Measurements from ENCODE around the gene RALGPS1. TPM values are rescaled to one million over a fixed set of nuclear protein-coding genes. Genes with fewer than 3 reads are reported as not detected.

RALGPS1 gene
- total and polyA plus RNA-seq, 8 donors, result 5.8 to 12.7 (median 9.3) TPM

DNA sequence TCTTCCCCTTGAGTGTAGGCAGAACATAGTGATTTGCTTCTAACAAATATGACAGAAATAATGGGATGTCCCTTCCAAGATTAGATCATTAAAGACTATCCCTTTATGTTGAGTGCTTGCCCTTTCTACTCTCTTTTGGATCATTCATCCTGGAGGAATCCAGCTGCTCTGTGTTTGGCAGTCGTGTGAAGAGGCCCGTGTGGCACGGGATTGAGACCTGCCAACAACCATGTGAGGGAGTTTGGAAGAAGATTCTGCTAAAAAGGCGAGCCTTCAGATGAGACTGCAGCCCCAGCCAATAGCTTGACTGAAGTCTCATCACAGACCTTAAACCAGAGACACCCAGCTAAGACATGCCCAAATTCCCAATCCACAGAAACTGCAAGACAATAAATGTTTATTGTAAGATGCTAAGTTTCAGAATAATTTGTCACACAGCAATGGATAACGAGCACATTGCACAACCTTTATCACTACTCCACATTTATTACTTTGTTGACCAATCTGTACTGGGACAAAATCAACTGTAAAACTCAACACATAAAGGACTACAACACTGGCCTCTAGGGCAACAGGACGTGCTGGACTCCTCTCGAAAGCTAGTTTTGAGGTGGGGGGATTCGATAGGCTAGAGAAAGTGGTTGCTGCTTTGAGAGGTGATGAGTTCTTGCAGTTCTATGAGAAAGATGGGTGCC is 165.0 kb downstream of the RALGPS1 start:
- Histone ChIP-seq H3K27ac (no peak overlapping the region), H3K36me3 (no peaks in the 10 kb centered on the region), H3K9me3 (no peaks in the 10 kb centered on the region), H3K27me3 (no peaks in the 10 kb centered on the region), H3K4me3 (no peak overlapping the region), H3K4me1 (peaks cover 4 to 8% (median 5%) of the 10 kb centered on the region in 3 donors)
- intact Hi-C loops (cut with DNase I), result no loop called here
- ATAC-seq (no peak), DNase-seq (no peak), FAIRE-seq (no peak)
- WGBS, 2 donors, result 94 to 97% methylated on average over 8 of the region's 8 CpGs
- TF ChIP-seq, protein P1, sequence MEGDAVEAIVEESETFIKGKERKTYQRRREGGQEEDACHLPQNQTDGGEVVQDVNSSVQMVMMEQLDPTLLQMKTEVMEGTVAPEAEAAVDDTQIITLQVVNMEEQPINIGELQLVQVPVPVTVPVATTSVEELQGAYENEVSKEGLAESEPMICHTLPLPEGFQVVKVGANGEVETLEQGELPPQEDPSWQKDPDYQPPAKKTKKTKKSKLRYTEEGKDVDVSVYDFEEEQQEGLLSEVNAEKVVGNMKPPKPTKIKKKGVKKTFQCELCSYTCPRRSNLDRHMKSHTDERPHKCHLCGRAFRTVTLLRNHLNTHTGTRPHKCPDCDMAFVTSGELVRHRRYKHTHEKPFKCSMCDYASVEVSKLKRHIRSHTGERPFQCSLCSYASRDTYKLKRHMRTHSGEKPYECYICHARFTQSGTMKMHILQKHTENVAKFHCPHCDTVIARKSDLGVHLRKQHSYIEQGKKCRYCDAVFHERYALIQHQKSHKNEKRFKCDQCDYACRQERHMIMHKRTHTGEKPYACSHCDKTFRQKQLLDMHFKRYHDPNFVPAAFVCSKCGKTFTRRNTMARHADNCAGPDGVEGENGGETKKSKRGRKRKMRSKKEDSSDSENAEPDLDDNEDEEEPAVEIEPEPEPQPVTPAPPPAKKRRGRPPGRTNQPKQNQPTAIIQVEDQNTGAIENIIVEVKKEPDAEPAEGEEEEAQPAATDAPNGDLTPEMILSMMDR (IDR thresholded peaks at IDR 0.05), result no peak

DNA sequence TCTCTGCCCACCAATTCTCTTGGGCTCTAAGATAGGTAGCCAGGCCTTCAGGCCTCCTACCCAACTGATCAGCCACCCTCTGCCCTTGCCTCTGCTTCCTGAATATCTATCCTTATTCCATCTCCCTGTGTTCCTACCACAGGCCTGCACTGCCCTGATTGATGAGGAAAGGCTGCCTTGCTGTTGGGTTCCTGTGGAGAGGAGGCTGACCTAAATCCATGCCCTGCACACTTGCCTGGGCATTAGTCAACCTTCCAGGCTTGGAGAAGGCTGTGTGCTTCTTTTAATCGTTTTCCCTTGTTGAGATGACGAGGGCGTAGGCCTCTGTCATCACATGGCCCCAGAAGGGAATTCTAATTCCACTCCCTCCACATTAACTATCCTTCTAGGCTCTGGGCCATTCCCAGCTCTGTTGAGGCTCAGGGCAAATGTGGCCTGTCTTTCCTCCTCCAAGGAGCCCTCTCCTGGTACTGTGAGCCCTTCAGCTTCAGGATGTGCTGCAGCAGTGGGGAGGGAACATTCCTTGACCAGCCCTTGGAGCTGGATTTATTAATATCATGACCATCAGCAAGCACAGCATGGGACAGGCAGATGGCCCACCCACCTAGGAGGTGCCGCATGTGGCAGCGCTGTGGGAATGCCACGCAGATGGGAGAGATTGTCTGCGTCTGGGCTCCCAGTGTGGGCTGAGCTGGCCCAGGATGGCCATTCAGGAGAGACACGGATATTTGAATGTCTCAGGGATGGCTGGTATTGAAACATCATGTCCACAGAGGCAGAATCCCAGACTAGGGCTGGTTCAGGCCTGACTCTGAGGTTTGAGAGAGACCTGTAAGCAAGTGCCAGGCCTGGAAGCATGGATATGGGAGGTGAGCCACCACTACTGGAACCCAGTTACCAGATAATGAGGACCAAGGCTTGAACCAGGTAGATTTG is 166.9 kb downstream of the RALGPS1 start:
- H3K27ac ChIP-seq, result no peak overlapping the region
- ATAC-seq (no peak), DNase-seq (no peak), FAIRE-seq (no peak)
- no peaks in the 10 kb centered on the region for H3K36me3 ChIP-seq
- H3K4me3 ChIP-seq, result no peak overlapping the region
- TF ChIP-seq, protein P1 (IDR thresholded peaks at IDR 0.05), result no peak
- H3K27me3 ChIP-seq, result no peaks in the 10 kb centered on the region
- no peaks in the 10 kb centered on the region for H3K9me3 ChIP-seq
- H3K4me1 ChIP-seq, result no peaks in the 10 kb centered on the region
- intact Hi-C loops (cut with DNase I), result no loop called here
- WGBS, 2 donors, result 89 to 91% methylated on average over 8 of the region's 8 CpGs

DNA sequence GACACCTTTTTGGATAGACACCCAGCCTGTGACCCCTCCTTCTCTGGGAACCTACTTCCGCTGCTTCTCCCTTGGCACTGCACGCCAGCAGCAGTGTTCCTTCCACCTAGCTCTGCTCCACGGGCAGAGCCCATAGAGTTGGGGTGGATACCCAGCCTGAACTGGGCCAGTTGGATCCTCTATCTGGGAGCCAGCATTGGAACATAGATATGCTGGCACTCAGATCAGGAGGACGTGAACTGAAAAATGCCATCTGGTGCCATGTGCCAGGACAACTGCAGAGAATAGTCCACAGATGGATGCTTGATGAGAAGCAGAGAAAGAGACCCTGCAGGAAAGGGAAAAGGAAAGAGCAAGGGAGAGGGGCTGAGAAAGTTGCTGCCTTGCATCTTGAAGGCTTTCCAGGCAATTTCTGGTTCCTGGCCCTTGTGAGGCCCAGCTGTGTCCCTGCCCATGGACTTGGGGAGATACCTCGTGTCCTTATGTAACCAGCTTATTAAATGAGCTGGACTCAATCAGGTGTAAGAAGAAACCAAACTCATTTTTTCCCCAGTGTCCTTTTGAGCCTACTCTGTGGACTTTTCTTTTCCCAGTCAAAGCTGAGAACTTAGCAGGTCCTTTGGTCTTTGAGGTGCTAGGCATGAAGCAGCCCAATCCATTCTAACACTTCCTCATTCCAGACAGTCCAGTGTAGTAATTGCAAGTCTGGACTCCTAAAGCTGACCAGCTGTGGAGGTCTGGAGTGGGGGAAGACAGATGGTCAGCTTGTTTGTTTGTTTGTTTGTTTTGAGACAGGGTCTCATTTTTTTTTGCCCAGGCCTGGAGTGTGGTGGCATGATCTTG is 168.8 kb downstream of the RALGPS1 start:
- Histone ChIP-seq H3K27ac (no peak overlapping the region), H3K27me3 (no peaks in the 10 kb centered on the region), H3K4me3 (no peak overlapping the region), H3K9me3 (no peaks in the 10 kb centered on the region), H3K4me1 (no peaks in the 10 kb centered on the region), H3K36me3 (no peaks in the 10 kb centered on the region)
- intact Hi-C loops (cut with DNase I), result no loop called here
- 80 to 86% methylated on average over 5 of the region's 5 CpGs for WGBS, 2 donors
- DNase-seq, result no peak
- FAIRE-seq, result no peak
- TF ChIP-seq, protein P1 (IDR thresholded peaks at IDR 0.05), result no peak
- ATAC-seq, result peak in 2 of 4 donors; percentile 12 to 53

DNA sequence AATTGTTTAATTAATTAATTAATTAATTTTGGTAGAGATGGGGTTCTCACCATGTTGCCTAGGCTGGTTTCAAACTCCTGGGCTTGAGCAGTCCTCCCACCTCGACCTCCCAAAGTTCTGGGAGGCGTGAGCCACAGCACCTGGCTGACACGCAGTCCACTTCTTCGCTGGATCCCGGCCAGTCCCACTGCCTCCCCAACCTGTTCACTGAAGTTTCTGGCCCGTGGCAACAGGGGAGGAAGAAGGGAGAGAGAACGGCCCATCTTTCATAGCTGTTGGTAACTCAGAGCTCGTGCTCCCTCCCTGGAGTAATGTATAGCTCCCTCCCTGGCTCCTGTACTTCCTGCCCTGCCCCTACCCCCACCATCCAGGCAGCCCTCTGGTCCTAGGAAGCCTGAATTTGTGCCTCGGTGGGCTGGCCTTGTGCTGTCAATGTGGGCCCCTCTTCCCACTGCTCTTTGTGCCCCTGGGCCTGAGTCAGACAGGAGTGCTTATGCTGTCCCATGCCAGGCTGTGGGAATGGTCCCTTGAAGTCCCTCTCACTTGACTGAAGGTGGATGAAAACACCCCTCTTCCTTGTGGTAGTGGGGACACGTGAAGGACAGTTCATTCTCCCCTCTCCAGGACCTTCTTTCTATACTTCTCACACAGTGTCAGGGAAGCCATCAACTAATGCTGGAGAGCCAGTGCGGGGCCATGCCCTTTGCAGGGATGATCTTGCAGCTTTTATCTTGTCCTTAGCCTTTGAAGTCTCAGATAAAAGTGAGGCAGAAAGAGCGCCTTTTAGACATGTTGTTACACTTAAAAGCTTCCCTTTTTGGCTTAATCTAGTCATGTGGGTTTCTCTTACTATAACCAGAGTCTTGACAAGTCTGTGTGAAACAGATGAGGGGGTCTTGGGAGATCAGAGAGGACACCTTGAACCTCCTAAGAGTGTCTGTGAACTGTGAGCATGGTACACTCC is 169.8 kb downstream of the RALGPS1 start:
- no peak for DNase-seq
- ATAC-seq, result no peak
- Histone ChIP-seq H3K4me1 (no peaks in the 10 kb centered on the region), H3K4me3 (no peak overlapping the region), H3K27me3 (no peaks in the 10 kb centered on the region), H3K27ac (no peak overlapping the region), H3K9me3 (no peaks in the 10 kb centered on the region), H3K36me3 (no peaks in the 10 kb centered on the region)
- WGBS, 2 donors, result 92 to 96% methylated on average over 12 of the region's 12 CpGs
- TF ChIP-seq, protein P1 (IDR thresholded peaks at IDR 0.05), result no peak
- no peak for FAIRE-seq
- intact Hi-C loops (cut with DNase I), result no loop called here
